SJSA1 (cell line): ENCODE data around the gene RHO. TPM values are rescaled to one million over a fixed set of nuclear protein-coding genes. Genes with fewer than 3 reads are reported as not detected.

Experiments
- DNase-seq, 2 experiments: peaks; one replicate each; pipeline ENCODE4 v3.0.0-alpha.2; 2015 to 2020; ENCODE audit warnings: low spot score in 2 of 2, low read depth in 1 of 2
- H3K27ac ChIP-seq: fragments of 250-450 bp; sonication (Bioruptor Pico); 2 replicates; pipeline ENCODE4 v1.5.1; 2020; ENCODE audit warnings: mild to moderate bottlenecking, moderate library complexity
- H3K27me3 ChIP-seq: fragments of 250-450 bp; sonication (Bioruptor Pico); replicated peaks from 2 replicates; pipeline ENCODE4 v1.5.1; 2020; ENCODE audit warnings: mild to moderate bottlenecking, moderate library complexity
- H3K36me3 ChIP-seq: fragments of 250-450 bp; sonication (Bioruptor Pico); 2 replicates; pipeline ENCODE4 v1.5.1; 2020; ENCODE audit warnings: mild to moderate bottlenecking
- H3K4me1 ChIP-seq: fragments of 250-450 bp; sonication (Bioruptor Pico); replicated peaks from 2 replicates; pipeline ENCODE4 v1.6.1; 2021; ENCODE audit warnings: mild to moderate bottlenecking
- H3K4me3 ChIP-seq: fragments of 250-450 bp; sonication (Bioruptor Pico); 2 replicates; pipeline ENCODE4 v1.5.1; 2020; ENCODE audit warnings: mild to moderate bottlenecking
- H3K9me3 ChIP-seq: fragments of 250-450 bp; sonication (Bioruptor Pico); replicated peaks from 2 replicates; pipeline ENCODE4 v1.5.1; 2020; ENCODE audit warnings: mild to moderate bottlenecking
- total RNA-seq: library from RNA; depleted of rRNA; stranded (reverse); fragments of >200 nt; shearing (Covaris generic); gene quantifications from 2 replicates; pipeline ENCODE4 v1.2.3, GENCODE V29; 2014

RHO gene
- total RNA-seq, 1 experiment from 2014 or later: not detected

DNA sequence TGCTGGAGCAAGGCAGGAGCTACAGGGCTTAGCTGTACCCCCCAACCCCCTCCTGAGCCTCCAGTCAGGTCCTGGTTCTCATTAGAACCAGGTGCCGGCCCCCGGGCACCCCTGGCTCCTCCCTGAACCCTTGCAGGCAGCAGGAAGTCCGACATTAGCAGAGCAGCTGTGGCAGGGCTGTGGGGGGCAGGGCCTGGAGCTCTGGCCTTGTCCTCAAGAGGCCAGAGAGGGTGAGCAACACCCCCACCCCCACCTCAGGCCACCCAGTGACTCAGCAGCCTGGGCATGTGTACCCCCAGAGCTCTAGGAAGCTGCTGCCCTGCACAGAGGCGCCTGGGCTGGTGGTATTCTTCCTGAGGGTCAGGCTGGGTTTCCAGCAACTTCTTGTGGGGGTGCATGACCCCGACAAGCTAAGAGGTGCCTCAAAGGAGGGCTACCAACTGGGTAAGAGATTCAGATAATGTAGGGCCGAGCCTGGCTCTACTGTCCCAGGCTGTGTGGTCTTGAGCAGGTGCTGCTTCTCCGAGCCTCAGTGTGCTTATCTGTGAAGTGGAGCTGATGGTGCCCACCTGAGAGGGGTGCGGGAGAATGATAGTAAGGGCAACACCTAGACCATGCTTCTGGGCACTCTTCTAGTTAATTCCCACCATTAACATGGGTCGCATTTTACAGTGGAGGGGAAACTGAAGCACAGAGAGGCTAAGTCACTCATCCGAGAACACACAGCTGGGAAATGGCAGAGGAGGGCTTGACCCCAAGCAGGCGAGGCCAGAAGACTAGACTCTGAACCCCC lies 30.5 kb downstream of the RHO start:
- Histone ChIP-seq H3K9me3 (no peaks in the 10 kb centered on the region), H3K4me1 (peaks cover 81% of the 10 kb centered on the region), H3K27me3 (no peaks in the 10 kb centered on the region), H3K4me3 (no peak overlapping the region), H3K36me3 (peaks cover 77% of the 10 kb centered on the region), H3K27ac (peak overlapping the region; percentile 39)
- DNase-seq: peak; percentile 83 to 90

- H3K27me3 ChIP-seq: no peaks in the 10 kb centered on the region
- DNase-seq: peak in 1 of 2 experiments; percentile 12
- H3K9me3 ChIP-seq: no peaks in the 10 kb centered on the region
- H3K36me3 ChIP-seq: peaks cover 79% of the 10 kb centered on the region
- H3K4me1 ChIP-seq: peaks cover 74% of the 10 kb centered on the region
- H3K4me3 ChIP-seq: peak overlapping the region; percentile 28
- peak overlapping the region; percentile 39 for H3K27ac ChIP-seq
These were observed 31.2 kb downstream of the RHO start for GRCh38 chr3:129559565-129560079.

DNA sequence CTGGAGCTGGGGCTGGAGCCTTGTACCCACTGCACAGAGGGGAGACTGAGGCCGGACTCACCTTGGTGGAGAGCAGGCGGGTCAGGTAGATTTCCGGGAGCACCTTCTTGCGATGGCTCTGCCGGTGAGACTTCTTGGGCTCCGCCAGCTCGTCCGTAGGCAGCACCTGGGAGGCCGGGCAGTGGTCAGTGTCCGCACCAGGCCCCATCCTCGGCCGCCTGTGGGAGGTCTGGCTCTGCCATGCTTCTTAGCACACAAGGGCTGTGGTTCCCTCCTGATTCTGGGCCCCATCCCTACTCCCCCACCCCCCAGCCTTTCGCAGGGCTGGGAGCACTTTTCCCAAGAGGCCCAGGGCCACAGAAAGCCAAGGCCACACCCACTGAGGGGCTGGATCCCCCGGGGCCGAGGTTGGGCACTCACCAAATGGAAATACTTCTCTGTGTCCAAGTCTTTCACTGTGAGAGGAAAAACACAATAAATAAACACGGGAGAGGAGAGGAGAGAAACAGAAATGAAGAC lies 31.9 kb downstream of the RHO start:
- no peaks in the 10 kb centered on the region for H3K27me3 ChIP-seq
- H3K36me3 ChIP-seq: peaks cover 82% of the 10 kb centered on the region
- peak overlapping the region; percentile 28 for H3K4me3 ChIP-seq
- H3K27ac ChIP-seq: peak overlapping the region; percentile 55
- peaks cover 67% of the 10 kb centered on the region for H3K4me1 ChIP-seq
- H3K9me3 ChIP-seq: no peaks in the 10 kb centered on the region
- DNase-seq: peak; percentile 88 to 92

DNA sequence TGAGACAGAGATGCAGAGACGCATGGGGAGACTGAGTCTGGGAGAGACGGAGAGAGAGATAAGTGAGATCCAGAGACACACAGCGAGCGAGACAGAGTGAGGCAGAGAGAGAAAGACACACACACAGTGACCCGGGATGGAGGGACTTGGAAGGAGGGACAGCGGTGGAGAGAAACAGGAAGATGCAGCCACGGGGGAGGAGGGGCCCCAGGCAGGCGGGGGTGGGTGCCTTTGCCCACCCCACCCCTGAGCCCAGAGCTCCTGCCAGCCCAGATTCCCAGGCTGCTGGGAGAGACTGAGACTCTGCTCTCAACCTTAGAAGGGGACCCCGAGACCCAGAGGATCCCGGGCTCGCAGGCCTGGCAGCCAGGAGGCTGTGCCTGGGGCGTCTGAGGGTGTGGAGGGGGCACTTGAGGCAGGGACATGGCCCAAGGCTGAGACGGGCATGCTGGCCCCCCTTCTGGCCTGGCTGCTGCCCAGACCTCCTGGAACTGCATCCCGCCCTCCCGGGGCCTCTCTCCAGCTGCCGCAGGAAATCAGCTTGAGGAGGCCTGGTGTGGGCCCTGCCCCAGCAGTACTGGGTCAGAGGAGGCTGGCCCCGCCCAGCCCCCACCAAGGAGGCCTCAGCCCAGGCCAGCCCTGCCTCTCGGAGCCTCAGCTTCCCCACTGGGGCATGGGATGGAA lies 32.6 kb downstream of the RHO start:
- peaks cover 82% of the 10 kb centered on the region for H3K36me3 ChIP-seq
- peak overlapping the region; percentile 28; the same call in 1 of the 2 replicates for H3K4me3 ChIP-seq
- peak overlapping the region; percentile 55 for H3K27ac ChIP-seq
- H3K4me1 ChIP-seq: peaks cover 60% of the 10 kb centered on the region
- H3K9me3 ChIP-seq: no peaks in the 10 kb centered on the region
- no peaks in the 10 kb centered on the region for H3K27me3 ChIP-seq
- DNase-seq: peak; percentile 87 to 88

DNA sequence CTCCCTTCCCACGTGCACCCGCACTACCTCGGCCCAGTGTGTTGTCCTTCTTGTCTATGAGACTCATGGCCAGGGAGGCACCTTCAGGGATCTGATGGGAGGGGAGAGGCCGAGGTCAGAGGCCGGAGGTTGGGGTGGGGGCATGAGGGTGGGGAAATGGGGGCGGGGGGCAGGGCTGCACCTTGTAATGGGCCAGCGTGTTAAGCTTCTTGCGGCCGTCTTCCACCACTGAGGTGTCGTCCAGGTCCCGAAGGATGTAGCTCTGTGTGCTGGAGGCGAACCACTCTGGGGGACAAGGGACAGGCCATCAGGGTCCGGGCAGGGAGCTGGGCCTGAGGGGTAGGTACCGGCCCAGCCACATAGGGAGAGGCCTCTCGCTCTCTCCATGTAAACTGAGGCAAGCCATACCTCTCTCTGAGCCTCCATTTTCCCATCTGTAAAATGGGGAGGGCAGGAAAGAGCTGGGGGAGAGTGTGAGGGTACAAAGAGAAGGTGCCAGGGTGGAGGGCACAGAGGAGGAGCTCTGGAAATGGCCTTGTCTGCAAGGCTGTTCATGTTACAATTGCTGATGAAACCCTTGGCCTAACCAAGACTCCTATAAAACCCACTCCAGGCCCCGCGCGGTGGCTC lies 33.3 kb downstream of the RHO start:
- peak overlapping the region; percentile 55 for H3K27ac ChIP-seq
- DNase-seq: no peak
- no peaks in the 10 kb centered on the region for H3K9me3 ChIP-seq
- no peak overlapping the region for H3K4me3 ChIP-seq
- H3K36me3 ChIP-seq: peaks cover 82% of the 10 kb centered on the region
- peaks cover 54% of the 10 kb centered on the region for H3K4me1 ChIP-seq
- H3K27me3 ChIP-seq: no peaks in the 10 kb centered on the region

- Histone ChIP-seq H3K27ac (no peak overlapping the region), H3K36me3 (peaks cover 81% of the 10 kb centered on the region), H3K4me1 (peaks cover 49% of the 10 kb centered on the region), H3K27me3 (no peaks in the 10 kb centered on the region), H3K4me3 (no peak overlapping the region), H3K9me3 (no peaks in the 10 kb centered on the region)
- no peak for DNase-seq
These were observed 34.4 kb downstream of the RHO start for GRCh38 chr3:129562803-129563202.

GRCh38 chr3:129563332-129563731 lies 34.9 kb downstream of the RHO start:
- no peak for DNase-seq
- H3K27ac ChIP-seq: no peak overlapping the region
- no peaks in the 10 kb centered on the region for H3K9me3 ChIP-seq
- peaks cover 44% of the 10 kb centered on the region for H3K4me1 ChIP-seq
- H3K4me3 ChIP-seq: no peak overlapping the region
- no peaks in the 10 kb centered on the region for H3K27me3 ChIP-seq
- H3K36me3 ChIP-seq: peaks cover 76% of the 10 kb centered on the region

GRCh38 chr3:129563850-129564535 lies 35.6 kb downstream of the RHO start:
- peaks cover 37% of the 10 kb centered on the region for H3K4me1 ChIP-seq
- H3K27me3 ChIP-seq: no peaks in the 10 kb centered on the region
- peaks cover 75% of the 10 kb centered on the region for H3K36me3 ChIP-seq
- no peaks in the 10 kb centered on the region for H3K9me3 ChIP-seq
- no peak for DNase-seq
- H3K27ac ChIP-seq: no peak overlapping the region
- no peak overlapping the region for H3K4me3 ChIP-seq

GRCh38 chr3:129564981-129565644 lies 36.7 kb downstream of the RHO start:
- DNase-seq: no peak
- Histone ChIP-seq H3K9me3 (no peaks in the 10 kb centered on the region), H3K27ac (no peak overlapping the region), H3K36me3 (peaks cover 74% of the 10 kb centered on the region), H3K27me3 (no peaks in the 10 kb centered on the region), H3K4me1 (peaks cover 26% of the 10 kb centered on the region), H3K4me3 (no peak overlapping the region)

DNA sequence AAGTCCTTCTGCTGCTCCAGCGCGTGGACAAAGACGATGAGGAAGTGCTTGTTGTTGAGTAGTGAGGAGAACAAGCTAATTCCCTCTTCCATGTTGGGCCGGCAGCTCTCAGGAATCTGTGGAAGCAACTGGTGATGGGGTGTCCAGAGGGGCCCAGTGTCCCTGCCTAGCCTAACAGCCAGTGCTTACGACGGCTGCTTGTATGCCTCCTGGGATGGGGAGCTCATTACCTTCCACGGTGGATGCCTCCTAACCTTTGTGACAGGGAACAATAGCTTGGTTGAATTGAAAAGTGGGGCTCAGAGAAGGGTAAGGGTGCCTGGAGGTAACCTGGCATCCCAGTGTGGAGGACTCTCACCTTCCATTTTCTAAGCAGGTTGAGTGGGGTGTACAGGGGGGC lies 37.5 kb downstream of the RHO start:
- H3K36me3 ChIP-seq: peaks cover 80% of the 10 kb centered on the region
- H3K27ac ChIP-seq: no peak overlapping the region
- DNase-seq: no peak
- no peaks in the 10 kb centered on the region for H3K27me3 ChIP-seq
- peaks cover 18% of the 10 kb centered on the region for H3K4me1 ChIP-seq
- H3K4me3 ChIP-seq: no peak overlapping the region
- no peaks in the 10 kb centered on the region for H3K9me3 ChIP-seq

GRCh38 chr3:129567176-129567705 lies 38.8 kb downstream of the RHO start:
- Histone ChIP-seq H3K9me3 (no peaks in the 10 kb centered on the region), H3K27ac (no peak overlapping the region), H3K36me3 (peaks cover 83% of the 10 kb centered on the region), H3K4me1 (peaks cover 5% of the 10 kb centered on the region), H3K27me3 (no peaks in the 10 kb centered on the region), H3K4me3 (no peak overlapping the region)
- DNase-seq: no peak

DNA sequence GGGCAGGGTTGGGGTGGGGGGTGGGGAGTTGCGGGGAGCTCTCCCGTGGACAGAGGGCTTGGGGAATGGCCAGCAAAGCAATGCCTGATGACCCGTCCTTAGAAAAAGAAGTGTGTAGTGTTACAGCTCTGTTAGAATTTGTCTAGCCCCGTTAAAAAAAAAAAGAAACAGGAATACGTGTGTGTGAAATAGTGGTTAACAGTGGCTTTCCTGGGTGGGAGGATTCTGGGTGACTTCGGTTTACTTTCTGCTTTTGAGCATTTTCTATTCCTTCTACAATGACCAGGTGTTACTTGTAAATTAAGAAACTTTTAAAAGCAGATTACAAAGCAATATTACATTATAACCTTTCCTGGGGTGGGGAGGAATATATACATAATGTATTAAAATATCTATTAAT lies 39.5 kb downstream of the RHO start:
- DNase-seq: no peak
- no peaks in the 10 kb centered on the region for H3K9me3 ChIP-seq
- H3K27ac ChIP-seq: no peak overlapping the region
- peaks cover 81% of the 10 kb centered on the region for H3K36me3 ChIP-seq
- no peaks in the 10 kb centered on the region for H3K27me3 ChIP-seq
- H3K4me3 ChIP-seq: no peak overlapping the region
- no peaks in the 10 kb centered on the region for H3K4me1 ChIP-seq

- Histone ChIP-seq H3K4me1 (peaks cover under 1% of the 10 kb centered on the region), H3K9me3 (no peaks in the 10 kb centered on the region), H3K27ac (no peak overlapping the region), H3K36me3 (peaks cover 81% of the 10 kb centered on the region), H3K27me3 (no peaks in the 10 kb centered on the region), H3K4me3 (no peak overlapping the region)
- no peak for DNase-seq
These were observed 41.4 kb downstream of the RHO start for GRCh38 chr3:129569856-129570255.
